Panc1 (cell line): Measurements from ENCODE around the gene EXD3.

Experiments
- POLR2AphosphoS5 ChIP-seq: IDR thresholded peaks from 2 replicates; pipeline ENCODE4 v1.6.1; 2012; ENCODE audit warnings: mild to moderate bottlenecking, low read depth, low read length, moderate library complexity
- SIN3A ChIP-seq: IDR thresholded peaks from 2 replicates; pipeline ENCODE4 v1.6.1; 2012; ENCODE audit warnings: low read depth, mild to moderate bottlenecking, low read length, moderate library complexity, borderline replicate concordance; ENCODE audit not compliant: insufficient read depth
- TF ChIP-seq, protein P1 (sequence below): fragments of 450-650 bp; IDR thresholded peaks from 2 replicates; pipeline ENCODE4 v1.5.1; 2017; ENCODE audit warnings: mild to moderate bottlenecking

DNA sequence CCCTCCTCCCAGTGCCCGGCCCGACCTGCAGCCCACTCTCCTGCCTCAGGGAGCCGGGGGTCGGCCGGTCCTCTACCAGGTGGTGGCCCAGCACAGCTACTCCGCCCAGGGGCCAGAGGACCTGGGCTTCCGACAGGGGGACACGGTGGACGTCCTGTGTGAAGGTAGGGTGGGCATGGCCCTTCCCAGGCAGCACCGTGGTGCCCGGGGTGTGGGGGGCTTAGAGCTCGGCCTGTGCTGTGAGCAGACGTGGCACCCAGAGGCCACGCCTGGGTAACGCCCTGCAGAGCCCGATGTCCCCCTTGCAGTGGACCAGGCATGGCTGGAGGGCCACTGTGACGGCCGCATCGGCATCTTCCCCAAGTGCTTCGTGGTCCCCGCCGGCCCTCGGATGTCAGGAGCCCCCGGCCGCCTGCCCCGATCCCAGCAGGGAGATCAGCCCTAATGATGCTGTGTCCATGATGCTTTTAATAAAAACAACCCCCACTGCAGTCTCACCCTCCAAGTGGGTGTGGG is 11.0 kb upstream of the EXD3 start:
- TF ChIP-seq, protein P1, sequence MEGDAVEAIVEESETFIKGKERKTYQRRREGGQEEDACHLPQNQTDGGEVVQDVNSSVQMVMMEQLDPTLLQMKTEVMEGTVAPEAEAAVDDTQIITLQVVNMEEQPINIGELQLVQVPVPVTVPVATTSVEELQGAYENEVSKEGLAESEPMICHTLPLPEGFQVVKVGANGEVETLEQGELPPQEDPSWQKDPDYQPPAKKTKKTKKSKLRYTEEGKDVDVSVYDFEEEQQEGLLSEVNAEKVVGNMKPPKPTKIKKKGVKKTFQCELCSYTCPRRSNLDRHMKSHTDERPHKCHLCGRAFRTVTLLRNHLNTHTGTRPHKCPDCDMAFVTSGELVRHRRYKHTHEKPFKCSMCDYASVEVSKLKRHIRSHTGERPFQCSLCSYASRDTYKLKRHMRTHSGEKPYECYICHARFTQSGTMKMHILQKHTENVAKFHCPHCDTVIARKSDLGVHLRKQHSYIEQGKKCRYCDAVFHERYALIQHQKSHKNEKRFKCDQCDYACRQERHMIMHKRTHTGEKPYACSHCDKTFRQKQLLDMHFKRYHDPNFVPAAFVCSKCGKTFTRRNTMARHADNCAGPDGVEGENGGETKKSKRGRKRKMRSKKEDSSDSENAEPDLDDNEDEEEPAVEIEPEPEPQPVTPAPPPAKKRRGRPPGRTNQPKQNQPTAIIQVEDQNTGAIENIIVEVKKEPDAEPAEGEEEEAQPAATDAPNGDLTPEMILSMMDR = no peak
- TF ChIP-seq SIN3A = no peak
- TF ChIP-seq POLR2AphosphoS5 = no peak
